GM12874 (cell line): Measurements from ENCODE around the gene TRIM28.

Experiments
- CTCF ChIP-seq: IDR thresholded peaks from 2 replicates; pipeline ENCODE4 v1.5.1; 2011; ENCODE audit warnings: low read depth, mild to moderate bottlenecking, control low read depth, low read length, moderate library complexity; ENCODE audit not compliant: insufficient read depth

The TRIM28 gene

GRCh38 chr19:58538257-58539168 is 5.4 kb upstream of the TRIM28 start:
- TF ChIP-seq CTCF: no peak

GRCh38 chr19:58544591-58545285 is 874 bp downstream of the TRIM28 start:
- TF ChIP-seq CTCF: no peak

- no peak for TF ChIP-seq CTCF
Observed at GRCh38 chr19:58545286-58546018, 1.6 kb downstream of the TRIM28 start.

GRCh38 chr19:58546019-58546530 is 2.2 kb downstream of the TRIM28 start:
- no peak for TF ChIP-seq CTCF

GRCh38 chr19:58547323-58548312 is 3.8 kb downstream of the TRIM28 start:
- TF ChIP-seq CTCF: no peak

GRCh38 chr19:58548859-58549663 is 5.2 kb downstream of the TRIM28 start:
- no peak for TF ChIP-seq CTCF
